ENCODE results near the gene VWA3A. TPM values are rescaled to one million over a fixed set of nuclear protein-coding genes. Genes with fewer than 3 reads are reported as not detected.

VWA3A gene
- total and polyA plus RNA-seq, 2 experiments from 2014 or later: 0.45 TPM; not detected in 1

DNA sequence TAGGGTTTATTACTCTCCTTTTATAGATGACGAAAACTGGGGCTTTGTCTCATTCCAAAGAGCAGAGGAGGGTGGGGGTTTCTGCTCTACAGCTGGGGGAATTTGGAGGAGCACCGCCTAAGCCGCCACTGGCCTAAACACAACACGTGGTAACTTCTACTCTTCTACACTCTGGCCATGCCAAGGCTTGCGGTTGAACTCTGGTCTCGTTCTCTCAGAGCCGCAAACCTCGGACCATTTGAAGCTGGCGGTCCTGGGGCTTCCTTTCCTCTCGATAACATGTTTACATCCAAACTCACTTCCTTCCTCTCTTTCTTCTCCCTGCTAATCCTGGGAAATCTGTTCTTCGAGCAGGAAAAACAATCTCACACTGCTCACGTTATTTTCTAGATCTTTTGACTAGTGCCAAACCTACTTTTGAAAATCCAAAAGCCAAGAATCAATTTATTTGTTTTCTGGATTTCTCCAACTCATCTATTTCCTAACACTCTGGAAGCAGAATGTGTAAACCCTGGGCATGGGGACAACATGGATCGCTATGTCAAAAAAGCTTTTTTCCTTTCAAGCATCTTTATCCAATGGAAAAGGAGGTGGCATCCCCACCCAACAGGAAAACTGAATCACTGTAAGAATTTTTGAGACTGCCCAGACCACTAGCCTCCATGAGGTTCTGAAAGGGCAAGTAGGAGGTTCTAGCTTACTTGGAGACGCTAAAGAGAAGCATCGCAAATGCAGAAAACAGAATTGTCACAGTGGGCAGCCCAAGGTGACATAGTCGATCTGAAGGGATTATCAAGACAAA is 100.1 kb downstream of the VWA3A start:
- DNase-seq (ENCODE audit: low spot score) (peak; percentile 79), ATAC-seq (peak; percentile 1; the same call in 1 of the 3 replicates)
- H3K9me3 Mint-ChIP-seq: peaks cover 5% of the 10 kb centered on the region
- H3K4me1 ChIP-seq (ENCODE audit: insufficient read depth): peaks cover 26% of the 10 kb centered on the region
- no peaks in the 10 kb centered on the region for H3K36me3 ChIP-seq (ENCODE audit: insufficient read depth)
- no peaks in the 10 kb centered on the region for H3K27me3 ChIP-seq (ENCODE audit: insufficient read depth)
- peaks cover 28% of the 10 kb centered on the region for H3K27me3 Mint-ChIP-seq (ENCODE audit: insufficient read depth, low read depth, poor library complexity)
- H3K4me1 Mint-ChIP-seq: peaks cover 33% of the 10 kb centered on the region
- TF ChIP-seq, protein P1, sequence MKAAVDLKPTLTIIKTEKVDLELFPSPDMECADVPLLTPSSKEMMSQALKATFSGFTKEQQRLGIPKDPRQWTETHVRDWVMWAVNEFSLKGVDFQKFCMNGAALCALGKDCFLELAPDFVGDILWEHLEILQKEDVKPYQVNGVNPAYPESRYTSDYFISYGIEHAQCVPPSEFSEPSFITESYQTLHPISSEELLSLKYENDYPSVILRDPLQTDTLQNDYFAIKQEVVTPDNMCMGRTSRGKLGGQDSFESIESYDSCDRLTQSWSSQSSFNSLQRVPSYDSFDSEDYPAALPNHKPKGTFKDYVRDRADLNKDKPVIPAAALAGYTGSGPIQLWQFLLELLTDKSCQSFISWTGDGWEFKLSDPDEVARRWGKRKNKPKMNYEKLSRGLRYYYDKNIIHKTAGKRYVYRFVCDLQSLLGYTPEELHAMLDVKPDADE (IDR thresholded peaks at IDR 0.05): no peak
- TF ChIP-seq, protein P2, sequence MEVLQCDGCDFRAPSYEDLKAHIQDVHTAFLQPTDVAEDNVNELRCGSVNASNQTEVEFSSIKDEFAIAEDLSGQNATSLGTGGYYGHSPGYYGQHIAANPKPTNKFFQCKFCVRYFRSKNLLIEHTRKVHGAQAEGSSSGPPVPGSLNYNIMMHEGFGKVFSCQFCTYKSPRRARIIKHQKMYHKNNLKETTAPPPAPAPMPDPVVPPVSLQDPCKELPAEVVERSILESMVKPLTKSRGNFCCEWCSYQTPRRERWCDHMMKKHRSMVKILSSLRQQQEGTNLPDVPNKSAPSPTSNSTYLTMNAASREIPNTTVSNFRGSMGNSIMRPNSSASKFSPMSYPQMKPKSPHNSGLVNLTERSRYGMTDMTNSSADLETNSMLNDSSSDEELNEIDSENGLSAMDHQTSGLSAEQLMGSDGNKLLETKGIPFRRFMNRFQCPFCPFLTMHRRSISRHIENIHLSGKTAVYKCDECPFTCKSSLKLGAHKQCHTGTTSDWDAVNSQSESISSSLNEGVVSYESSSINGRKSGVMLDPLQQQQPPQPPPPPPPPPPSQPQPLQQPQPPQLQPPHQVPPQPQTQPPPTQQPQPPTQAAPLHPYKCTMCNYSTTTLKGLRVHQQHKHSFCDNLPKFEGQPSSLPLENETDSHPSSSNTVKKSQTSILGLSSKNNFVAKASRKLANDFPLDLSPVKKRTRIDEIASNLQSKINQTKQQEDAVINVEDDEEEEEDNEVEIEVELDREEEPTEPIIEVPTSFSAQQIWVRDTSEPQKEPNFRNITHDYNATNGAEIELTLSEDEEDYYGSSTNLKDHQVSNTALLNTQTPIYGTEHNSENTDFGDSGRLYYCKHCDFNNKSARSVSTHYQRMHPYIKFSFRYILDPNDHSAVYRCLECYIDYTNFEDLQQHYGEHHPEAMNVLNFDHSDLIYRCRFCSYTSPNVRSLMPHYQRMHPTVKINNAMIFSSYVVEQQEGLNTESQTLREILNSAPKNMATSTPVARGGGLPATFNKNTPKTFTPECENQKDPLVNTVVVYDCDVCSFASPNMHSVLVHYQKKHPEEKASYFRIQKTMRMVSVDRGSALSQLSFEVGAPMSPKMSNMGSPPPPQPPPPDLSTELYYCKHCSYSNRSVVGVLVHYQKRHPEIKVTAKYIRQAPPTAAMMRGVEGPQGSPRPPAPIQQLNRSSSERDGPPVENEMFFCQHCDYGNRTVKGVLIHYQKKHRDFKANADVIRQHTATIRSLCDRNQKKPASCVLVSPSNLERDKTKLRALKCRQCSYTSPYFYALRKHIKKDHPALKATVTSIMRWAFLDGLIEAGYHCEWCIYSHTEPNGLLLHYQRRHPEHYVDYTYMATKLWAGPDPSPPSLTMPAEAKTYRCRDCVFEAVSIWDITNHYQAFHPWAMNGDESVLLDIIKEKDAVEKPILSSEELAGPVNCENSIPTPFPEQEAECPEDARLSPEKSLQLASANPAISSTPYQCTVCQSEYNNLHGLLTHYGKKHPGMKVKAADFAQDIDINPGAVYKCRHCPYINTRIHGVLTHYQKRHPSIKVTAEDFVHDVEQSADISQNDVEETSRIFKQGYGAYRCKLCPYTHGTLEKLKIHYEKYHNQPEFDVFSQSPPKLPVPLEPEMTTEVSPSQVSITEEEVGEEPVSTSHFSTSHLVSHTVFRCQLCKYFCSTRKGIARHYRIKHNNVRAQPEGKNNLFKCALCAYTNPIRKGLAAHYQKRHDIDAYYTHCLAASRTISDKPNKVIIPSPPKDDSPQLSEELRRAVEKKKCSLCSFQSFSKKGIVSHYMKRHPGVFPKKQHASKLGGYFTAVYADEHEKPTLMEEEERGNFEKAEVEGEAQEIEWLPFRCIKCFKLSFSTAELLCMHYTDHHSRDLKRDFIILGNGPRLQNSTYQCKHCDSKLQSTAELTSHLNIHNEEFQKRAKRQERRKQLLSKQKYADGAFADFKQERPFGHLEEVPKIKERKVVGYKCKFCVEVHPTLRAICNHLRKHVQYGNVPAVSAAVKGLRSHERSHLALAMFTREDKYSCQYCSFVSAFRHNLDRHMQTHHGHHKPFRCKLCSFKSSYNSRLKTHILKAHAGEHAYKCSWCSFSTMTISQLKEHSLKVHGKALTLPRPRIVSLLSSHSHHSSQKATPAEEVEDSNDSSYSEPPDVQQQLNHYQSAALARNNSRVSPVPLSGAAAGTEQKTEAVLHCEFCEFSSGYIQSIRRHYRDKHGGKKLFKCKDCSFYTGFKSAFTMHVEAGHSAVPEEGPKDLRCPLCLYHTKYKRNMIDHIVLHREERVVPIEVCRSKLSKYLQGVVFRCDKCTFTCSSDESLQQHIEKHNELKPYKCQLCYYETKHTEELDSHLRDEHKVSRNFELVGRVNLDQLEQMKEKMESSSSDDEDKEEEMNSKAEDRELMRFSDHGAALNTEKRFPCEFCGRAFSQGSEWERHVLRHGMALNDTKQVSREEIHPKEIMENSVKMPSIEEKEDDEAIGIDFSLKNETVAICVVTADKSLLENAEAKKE (CRISPR knock-in tag; IDR thresholded peaks at IDR 0.05): no peak
- TF ChIP-seq, protein P3, sequence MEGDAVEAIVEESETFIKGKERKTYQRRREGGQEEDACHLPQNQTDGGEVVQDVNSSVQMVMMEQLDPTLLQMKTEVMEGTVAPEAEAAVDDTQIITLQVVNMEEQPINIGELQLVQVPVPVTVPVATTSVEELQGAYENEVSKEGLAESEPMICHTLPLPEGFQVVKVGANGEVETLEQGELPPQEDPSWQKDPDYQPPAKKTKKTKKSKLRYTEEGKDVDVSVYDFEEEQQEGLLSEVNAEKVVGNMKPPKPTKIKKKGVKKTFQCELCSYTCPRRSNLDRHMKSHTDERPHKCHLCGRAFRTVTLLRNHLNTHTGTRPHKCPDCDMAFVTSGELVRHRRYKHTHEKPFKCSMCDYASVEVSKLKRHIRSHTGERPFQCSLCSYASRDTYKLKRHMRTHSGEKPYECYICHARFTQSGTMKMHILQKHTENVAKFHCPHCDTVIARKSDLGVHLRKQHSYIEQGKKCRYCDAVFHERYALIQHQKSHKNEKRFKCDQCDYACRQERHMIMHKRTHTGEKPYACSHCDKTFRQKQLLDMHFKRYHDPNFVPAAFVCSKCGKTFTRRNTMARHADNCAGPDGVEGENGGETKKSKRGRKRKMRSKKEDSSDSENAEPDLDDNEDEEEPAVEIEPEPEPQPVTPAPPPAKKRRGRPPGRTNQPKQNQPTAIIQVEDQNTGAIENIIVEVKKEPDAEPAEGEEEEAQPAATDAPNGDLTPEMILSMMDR (conservative IDR thresholded peaks at IDR 0.05; ENCODE audit: low read depth in 2 of 2): no peak
- TF ChIP-seq CREB1 (CRISPR knock-in tag; IDR thresholded peaks at IDR 0.05; ENCODE audit: low read depth) (no peak), NANOG (IDR thresholded peaks at IDR 0.05; ENCODE audit: borderline replicate concordance) (no peak), EZH2 (IDR thresholded peaks at IDR 0.05; ENCODE audit: low read depth, unreplicated experiment) (no peak), EZH2phosphoT487 (IDR thresholded peaks at IDR 0.05; ENCODE audit: unreplicated experiment) (no peak), JUNB (IDR thresholded peaks at IDR 0.05; ENCODE audit: unreplicated experiment) (no peak), ZNF114 (CRISPR knock-in tag; IDR thresholded peaks at IDR 0.05) (no peak), STAT1 (IDR thresholded peaks at IDR 0.05; ENCODE audit: unreplicated experiment) (no peak)
- peak overlapping the region; percentile 81 for H3K4me2 ChIP-seq
- peaks cover 3% of the 10 kb centered on the region; the same call in 2 of the 3 replicates for H3K36me3 Mint-ChIP-seq (ENCODE audit: low read depth)
- H3F3A ChIP-seq (replicated peaks; ENCODE audit: low read depth): peaks cover 8% of the 10 kb centered on the region; the same call in 1 of the 2 replicates
- H3K27ac Mint-ChIP-seq: no peak overlapping the region; the same call in 1 of the 2 replicates
- H3K79me2 ChIP-seq (replicated peaks; ENCODE audit: insufficient read depth): no peaks in the 10 kb centered on the region
- H3K9me2 ChIP-seq (ENCODE audit: insufficient read depth): 0 out of 2 replicates have a peak, but pooled peaks cover 6% of the 10 kb centered on the region
- H2AFZ ChIP-seq: peak overlapping the region; percentile 75; the same call in 1 of the 2 replicates
- peak overlapping the region; percentile 90 for H3K27ac ChIP-seq (ENCODE audit: low read depth)
- H4K20me1 ChIP-seq (replicated peaks; ENCODE audit: insufficient read depth): no peaks in the 10 kb centered on the region
- H3K4me3 ChIP-seq: peak overlapping the region; percentile 61
- H3K4me3 Mint-ChIP-seq: peak overlapping the region; percentile 89
